A673 (cell line): Measurements from ENCODE around the gene CFAP221.

Source experiments
- EZH2 ChIP-seq: fragments of 200-600 bp; sonication (generic); IDR thresholded peaks from 2 replicates; pipeline ENCODE4 v1.6.1; 2017; ENCODE audit warnings: borderline replicate concordance, low read depth, mild to moderate bottlenecking, mixed read lengths, antibody characterized with exemption, low read length; ENCODE audit not compliant: poor library complexity, severe bottlenecking
- TF ChIP-seq, protein P1 (sequence below): fragments of 300-800, 200-600 bp; sonication (generic); conservative IDR thresholded peaks from 2 replicates; pipeline ENCODE4 v1.5.1; 2017; ENCODE audit warnings: low read depth, mild to moderate bottlenecking, antibody characterized with exemption, low read length, moderate library complexity, mixed read lengths

DNA sequence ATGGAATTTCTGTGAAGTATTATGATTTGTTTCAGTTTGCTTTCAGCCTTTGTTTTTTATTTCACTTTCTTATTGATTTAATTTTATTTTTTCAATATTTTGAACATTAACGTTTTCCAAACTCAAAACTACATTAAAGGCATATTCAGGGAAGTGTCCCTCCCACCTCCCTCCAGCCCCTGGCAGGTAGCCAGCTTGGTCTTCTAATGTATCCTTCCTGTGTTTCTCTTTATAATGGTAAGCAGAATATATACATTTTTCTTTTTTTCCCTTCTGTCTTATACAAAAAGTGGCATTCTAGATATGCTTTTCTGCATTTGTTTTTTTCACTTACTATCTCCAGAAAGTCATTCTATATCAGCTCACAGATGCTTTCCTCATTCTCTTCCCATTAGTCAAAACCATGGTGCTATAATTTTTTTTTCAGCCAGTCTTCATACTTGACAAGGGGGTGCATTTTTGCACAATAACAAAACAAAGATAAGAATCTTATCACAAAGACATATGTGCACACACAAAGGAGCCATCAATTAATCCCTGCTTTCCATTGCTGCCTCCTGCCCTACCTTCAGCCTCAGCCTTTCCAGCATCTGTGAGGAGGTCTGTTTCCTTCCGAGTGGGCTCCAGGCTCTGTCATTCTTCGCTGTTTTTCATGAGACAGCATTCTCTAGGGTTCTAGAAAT is 101.1 kb downstream of the CFAP221 start:
- no peak for TF ChIP-seq EZH2
- TF ChIP-seq, protein P1, sequence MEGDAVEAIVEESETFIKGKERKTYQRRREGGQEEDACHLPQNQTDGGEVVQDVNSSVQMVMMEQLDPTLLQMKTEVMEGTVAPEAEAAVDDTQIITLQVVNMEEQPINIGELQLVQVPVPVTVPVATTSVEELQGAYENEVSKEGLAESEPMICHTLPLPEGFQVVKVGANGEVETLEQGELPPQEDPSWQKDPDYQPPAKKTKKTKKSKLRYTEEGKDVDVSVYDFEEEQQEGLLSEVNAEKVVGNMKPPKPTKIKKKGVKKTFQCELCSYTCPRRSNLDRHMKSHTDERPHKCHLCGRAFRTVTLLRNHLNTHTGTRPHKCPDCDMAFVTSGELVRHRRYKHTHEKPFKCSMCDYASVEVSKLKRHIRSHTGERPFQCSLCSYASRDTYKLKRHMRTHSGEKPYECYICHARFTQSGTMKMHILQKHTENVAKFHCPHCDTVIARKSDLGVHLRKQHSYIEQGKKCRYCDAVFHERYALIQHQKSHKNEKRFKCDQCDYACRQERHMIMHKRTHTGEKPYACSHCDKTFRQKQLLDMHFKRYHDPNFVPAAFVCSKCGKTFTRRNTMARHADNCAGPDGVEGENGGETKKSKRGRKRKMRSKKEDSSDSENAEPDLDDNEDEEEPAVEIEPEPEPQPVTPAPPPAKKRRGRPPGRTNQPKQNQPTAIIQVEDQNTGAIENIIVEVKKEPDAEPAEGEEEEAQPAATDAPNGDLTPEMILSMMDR, result no peak
